Tibial nerve (tissue), 3 donors: ENCODE measurements around the gene MPRIP.

ENCODE experiments used
- POLR2A ChIP-seq, 2 donors: fragments of 450-650 bp; IDR thresholded peaks; one replicate each; pipeline ENCODE4 v1.6.1; 2017; ENCODE audit warnings: antibody characterized with exemption in 2 of 2, mild to moderate bottlenecking in 2 of 2, moderate library complexity in 2 of 2
- TF ChIP-seq, protein P1 (sequence below), 5 experiments: fragments of 200-600 bp in 3 of 5; fragments of 450-650 bp in 2 of 5; sonication (generic) in 3 of 5; IDR thresholded peaks; one replicate each; pipeline ENCODE4 v1.5.1; 2016 to 2019; ENCODE audit warnings: antibody characterized with exemption in 5 of 5, mild to moderate bottlenecking in 3 of 5, moderate library complexity in 2 of 5

DNA sequence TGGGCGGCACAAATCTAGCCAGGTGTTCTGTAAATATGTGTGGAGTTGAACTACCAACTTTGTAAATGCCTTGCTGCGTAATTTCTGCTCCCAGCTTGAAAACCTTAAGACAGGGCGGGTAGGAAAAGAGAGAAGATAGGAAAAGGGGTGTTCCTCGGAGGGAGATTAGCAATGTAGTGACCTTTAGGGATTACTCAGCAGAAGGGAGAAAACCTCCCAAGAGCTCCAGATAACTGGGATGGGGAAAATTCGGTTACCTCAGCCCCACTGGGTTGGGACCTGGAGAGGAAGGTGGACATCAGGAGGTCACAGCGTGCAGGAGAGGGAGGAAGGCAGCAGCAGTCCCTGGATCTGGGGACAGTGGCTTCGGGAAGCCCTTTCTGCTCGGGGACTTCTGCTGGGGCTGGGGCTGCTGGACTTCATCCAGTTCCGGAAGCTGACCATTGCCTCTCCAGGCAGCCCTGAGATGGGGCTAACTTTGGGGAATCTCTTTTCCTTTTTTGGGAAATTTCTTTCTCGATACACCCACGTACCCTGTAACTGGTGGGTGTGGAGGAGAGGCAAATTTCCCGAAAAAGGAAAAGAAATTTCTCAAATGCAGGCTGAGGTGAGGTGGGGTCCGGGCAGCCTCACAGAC lies 39.2 kb downstream of the MPRIP start:
- TF ChIP-seq, protein P1, sequence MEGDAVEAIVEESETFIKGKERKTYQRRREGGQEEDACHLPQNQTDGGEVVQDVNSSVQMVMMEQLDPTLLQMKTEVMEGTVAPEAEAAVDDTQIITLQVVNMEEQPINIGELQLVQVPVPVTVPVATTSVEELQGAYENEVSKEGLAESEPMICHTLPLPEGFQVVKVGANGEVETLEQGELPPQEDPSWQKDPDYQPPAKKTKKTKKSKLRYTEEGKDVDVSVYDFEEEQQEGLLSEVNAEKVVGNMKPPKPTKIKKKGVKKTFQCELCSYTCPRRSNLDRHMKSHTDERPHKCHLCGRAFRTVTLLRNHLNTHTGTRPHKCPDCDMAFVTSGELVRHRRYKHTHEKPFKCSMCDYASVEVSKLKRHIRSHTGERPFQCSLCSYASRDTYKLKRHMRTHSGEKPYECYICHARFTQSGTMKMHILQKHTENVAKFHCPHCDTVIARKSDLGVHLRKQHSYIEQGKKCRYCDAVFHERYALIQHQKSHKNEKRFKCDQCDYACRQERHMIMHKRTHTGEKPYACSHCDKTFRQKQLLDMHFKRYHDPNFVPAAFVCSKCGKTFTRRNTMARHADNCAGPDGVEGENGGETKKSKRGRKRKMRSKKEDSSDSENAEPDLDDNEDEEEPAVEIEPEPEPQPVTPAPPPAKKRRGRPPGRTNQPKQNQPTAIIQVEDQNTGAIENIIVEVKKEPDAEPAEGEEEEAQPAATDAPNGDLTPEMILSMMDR (IDR thresholded peaks at IDR 0.05): no peak
- TF ChIP-seq POLR2A (IDR thresholded peaks at IDR 0.05): no peak
